ENCODE measurements around the gene OLFML1. TPM values are rescaled to one million over a fixed set of nuclear protein-coding genes. Genes with fewer than 3 reads are reported as not detected.

Gene OLFML1
- total and polyA plus RNA-seq, 10 of the 15 experiments (the other 5 are each of a cell fraction or from before 2014, with no cell fraction given): 0.04 to 0.71 (median 0.21) TPM; not detected in 6

DNA sequence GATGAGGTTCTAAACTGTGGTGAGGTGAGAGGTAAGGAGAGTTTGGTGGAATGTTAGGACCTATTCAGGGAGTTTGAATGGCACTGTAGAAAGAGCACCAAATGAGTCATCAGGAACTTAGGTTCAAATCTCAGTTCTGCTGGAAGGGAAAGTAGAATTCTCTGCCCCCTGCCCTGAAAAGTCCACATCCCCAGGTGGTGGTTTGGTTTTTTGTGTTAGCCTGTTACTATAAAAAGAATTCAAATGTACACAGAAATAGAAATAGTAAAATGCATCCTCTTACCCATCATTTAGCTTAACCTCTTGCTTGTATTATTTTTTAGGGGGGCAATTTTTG, 48.7 kb downstream of the OLFML1 start (continued):
- TF ChIP-seq, protein P1, sequence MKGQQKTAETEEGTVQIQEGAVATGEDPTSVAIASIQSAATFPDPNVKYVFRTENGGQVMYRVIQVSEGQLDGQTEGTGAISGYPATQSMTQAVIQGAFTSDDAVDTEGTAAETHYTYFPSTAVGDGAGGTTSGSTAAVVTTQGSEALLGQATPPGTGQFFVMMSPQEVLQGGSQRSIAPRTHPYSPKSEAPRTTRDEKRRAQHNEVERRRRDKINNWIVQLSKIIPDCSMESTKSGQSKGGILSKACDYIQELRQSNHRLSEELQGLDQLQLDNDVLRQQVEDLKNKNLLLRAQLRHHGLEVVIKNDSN (IDR thresholded peaks at IDR 0.05; ENCODE audit: borderline replicate concordance, extremely low read length, insufficient read depth, low read depth, low read length): no peak
- TF ChIP-seq SIN3A (IDR thresholded peaks at IDR 0.05; ENCODE audit: low read depth, low read length): no peak

DNA sequence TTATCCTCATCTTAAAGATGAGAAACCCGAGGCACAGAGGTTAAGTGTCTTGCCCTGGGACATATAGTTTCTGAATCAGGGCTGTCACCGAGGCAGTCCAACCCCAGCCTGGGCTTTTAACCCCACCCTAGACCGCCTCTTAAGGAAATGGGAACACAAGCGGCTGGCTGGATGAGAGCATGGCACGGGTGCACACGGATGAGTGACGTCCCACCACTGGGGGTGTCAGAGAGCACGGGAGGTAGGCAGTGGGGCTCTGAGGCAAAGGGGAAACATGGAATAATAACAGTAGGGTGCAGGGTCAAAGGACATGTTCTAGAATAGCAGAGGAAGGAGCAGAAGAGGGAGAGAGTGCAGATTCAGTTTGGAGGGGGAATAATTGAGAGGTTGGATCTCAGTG, 50.8 kb downstream of the OLFML1 start:
- in situ Hi-C loops (cut with MboI): no loop called here
- peaks cover 87% of the 10 kb centered on the region for H3K79me2 ChIP-seq (ENCODE audit: control insufficient read depth, insufficient read depth, low read length)

More for the DNA sequence above, 50.8 kb downstream of the OLFML1 start:
- POLR2A ChIA-PET: no interaction called here
- H3K4me2 ChIP-seq (ENCODE audit: control insufficient read depth, insufficient read depth): no peak overlapping the region; the same call in 1 of the 2 replicates
- no peaks in the 10 kb centered on the region; the same call in 2 of the 3 replicates for H3K9me3 ChIP-seq (replicated peaks; ENCODE audit: control insufficient read depth, insufficient read depth, low read length)
- RAD21 ChIA-PET (ENCODE audit: unreplicated experiment): interaction anchor here (3.0 kb wide), 1 partner anchor 15 kb away, joined by 18 read pairs; no protein-coding TSS in a partner anchor
- no peak for DNase-seq (ENCODE audit: low read depth, low spot score)
- H3K4me1 ChIP-seq (ENCODE audit: control insufficient read depth, insufficient read depth, low read length): peaks cover 73% of the 10 kb centered on the region
- FAIRE-seq: no peak
- no peak overlapping the region for H2AFZ ChIP-seq (ENCODE audit: control insufficient read depth, low read depth, low read length)
- CTCF ChIA-PET: interaction anchor here (1.0 to 1.6 kb wide), 2 partner anchors 15 to 129 kb away, joined by 3 to 5 read pairs; no protein-coding TSS in a partner anchor
- no peaks in the 10 kb centered on the region for H4K20me1 ChIP-seq (ENCODE audit: control insufficient read depth, insufficient read depth)
- peaks cover 0 to 10% of the 10 kb centered on the region in 2 experiments; a peak in 1 of 4 replicates for H3K36me3 ChIP-seq (ENCODE audit: control insufficient read depth in 2 of 2, insufficient read depth in 2 of 2, low read length in 1 of 2)
- no peak for ATAC-seq
- intact Hi-C loops (cut with micrococcal nuclease; ENCODE audit: unreplicated experiment): no loop called here
- WGBS (ENCODE audit: insufficient coverage, insufficient replicate concordance, low lambda C conversion rate, missing lambda C conversion rate): 81% methylated on average over 8 of the region's 8 CpGs
- H3K4me3 ChIP-seq: no peak overlapping the region
- H3K9ac ChIP-seq (ENCODE audit: control insufficient read depth, insufficient read depth, low read length): no peak overlapping the region
- BruUV-seq (replicated peaks): TSS peak; percentile 7
- TF ChIP-seq ZSCAN29 (IDR thresholded peaks at IDR 0.05) (no peak), TCF7 (IDR thresholded peaks at IDR 0.05; ENCODE audit: borderline replicate concordance) (no peak), RUNX3 (IDR thresholded peaks at IDR 0.05; ENCODE audit: low read length) (no peak), RAD21 (IDR thresholded peaks at IDR 0.05; ENCODE audit: insufficient read depth, low read depth, low read length) (peak; percentile 11; the same call in 1 of the 2 replicates), POLR2AphosphoS2 (IDR thresholded peaks at IDR 0.05; ENCODE audit: low read depth, low read length) (no peak), WRNIP1 (IDR thresholded peaks at IDR 0.05; ENCODE audit: borderline replicate concordance, low read depth, low read length) (no peak), IKZF1 (conservative IDR thresholded peaks at IDR 0.05) (no peak), BCL11A (IDR thresholded peaks at IDR 0.05; ENCODE audit: low read depth, low read length) (no peak), EED (IDR thresholded peaks at IDR 0.05; ENCODE audit: low read depth) (0 out of 2 replicates have a peak, but pooled peaks have one; percentile 33)
- TF ChIP-seq, protein P2, sequence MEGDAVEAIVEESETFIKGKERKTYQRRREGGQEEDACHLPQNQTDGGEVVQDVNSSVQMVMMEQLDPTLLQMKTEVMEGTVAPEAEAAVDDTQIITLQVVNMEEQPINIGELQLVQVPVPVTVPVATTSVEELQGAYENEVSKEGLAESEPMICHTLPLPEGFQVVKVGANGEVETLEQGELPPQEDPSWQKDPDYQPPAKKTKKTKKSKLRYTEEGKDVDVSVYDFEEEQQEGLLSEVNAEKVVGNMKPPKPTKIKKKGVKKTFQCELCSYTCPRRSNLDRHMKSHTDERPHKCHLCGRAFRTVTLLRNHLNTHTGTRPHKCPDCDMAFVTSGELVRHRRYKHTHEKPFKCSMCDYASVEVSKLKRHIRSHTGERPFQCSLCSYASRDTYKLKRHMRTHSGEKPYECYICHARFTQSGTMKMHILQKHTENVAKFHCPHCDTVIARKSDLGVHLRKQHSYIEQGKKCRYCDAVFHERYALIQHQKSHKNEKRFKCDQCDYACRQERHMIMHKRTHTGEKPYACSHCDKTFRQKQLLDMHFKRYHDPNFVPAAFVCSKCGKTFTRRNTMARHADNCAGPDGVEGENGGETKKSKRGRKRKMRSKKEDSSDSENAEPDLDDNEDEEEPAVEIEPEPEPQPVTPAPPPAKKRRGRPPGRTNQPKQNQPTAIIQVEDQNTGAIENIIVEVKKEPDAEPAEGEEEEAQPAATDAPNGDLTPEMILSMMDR (IDR thresholded peaks at IDR 0.05 in 2 of 3, conservative IDR thresholded peaks at IDR 0.05 in 1 of 3; ENCODE audit: control insufficient read depth in 2 of 3, extremely low read depth in 1 of 3, insufficient read depth in 1 of 3, low read depth in 3 of 3, low read length in 3 of 3): peak in 2 of 3 experiments; percentile 43 to 45; a peak in 3 of 6 replicates
- H3K27me3 ChIP-seq (replicated peaks in 1 of 2; ENCODE audit: control insufficient read depth in 2 of 2, insufficient read depth in 2 of 2, low read length in 1 of 2): no peaks in the 10 kb centered on the region
- no peak overlapping the region for H3K27ac ChIP-seq (ENCODE audit: control insufficient read depth, insufficient read depth)
- SMC1A ChIA-PET (ENCODE audit: uncharacterized antibody, unreplicated experiment): interaction anchor here (1.1 to 6.3 kb wide), 2 partner anchors 15 to 23 kb away, joined by 3 to 107 read pairs; no protein-coding TSS in a partner anchor
